GM12891 (cell line): ENCODE results near the gene EFCAB10.
"Not testable (repeated sequence)": the region's sequence is repeated elsewhere in the genome, so short reads cannot be mapped to it uniquely, and the experiment has no call there.

ENCODE experiments used
- DNase-seq: peaks from one replicate; pipeline ENCODE4 v3.0.0; 2011; ENCODE audit warnings: low spot score; ENCODE audit not compliant: insufficient read length
- FAIRE-seq: peaks from 2 replicates; lab custom pipeline; 2011; peaks lifted over from hg19 to GRCh38; lab: Jason Lieb, UNC
- PAX5 ChIP-seq: IDR thresholded peaks from 2 replicates; pipeline ENCODE4 v1.6.1; 2011; ENCODE audit warnings: low read length, moderate library complexity, mild to moderate bottlenecking; ENCODE audit not compliant: insufficient read depth, severe bottlenecking
- POLR2A ChIP-seq: IDR thresholded peaks from 2 replicates; pipeline ENCODE4 v1.6.1; 2011; ENCODE audit warnings: low read depth, low read length, control low read depth
- POLR2AphosphoS5 ChIP-seq: IDR thresholded peaks from 2 replicates; pipeline ENCODE4 v1.6.1; 2011; ENCODE audit warnings: low read depth, low read length, control low read depth
- POU2F2 ChIP-seq: IDR thresholded peaks from 2 replicates; pipeline ENCODE4 v1.6.1; 2011; ENCODE audit warnings: low read depth, mild to moderate bottlenecking, control low read depth, low read length, moderate library complexity
- SPI1 ChIP-seq: IDR thresholded peaks from 2 replicates; pipeline ENCODE4 v1.6.1; 2011; ENCODE audit warnings: low read depth, low read length, control low read depth
- TAF1 ChIP-seq: IDR thresholded peaks from 2 replicates; pipeline ENCODE4 v1.6.1; 2011; ENCODE audit warnings: low read depth, low read length, control low read depth

Gene EFCAB10

DNA sequence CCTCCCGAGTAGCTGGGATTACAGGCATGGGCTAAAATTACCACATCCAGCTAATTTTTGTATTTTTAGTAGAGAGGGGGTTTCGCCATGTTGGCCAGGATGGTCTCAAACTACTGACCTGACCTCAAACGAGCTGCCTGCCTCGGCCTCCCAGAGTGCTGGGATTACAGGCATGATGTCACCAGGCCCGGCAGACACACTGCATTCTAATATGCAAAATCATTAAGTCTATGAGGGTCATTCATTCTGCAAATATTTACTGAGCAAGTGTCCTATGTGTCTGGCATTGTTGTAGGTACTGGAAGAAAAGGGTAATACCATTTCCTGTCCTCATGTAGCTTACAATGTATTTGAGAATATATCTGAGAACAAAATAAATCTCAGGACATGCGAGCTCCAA lies 61.9 kb downstream of the EFCAB10 start:
- no peak for DNase-seq

DNA sequence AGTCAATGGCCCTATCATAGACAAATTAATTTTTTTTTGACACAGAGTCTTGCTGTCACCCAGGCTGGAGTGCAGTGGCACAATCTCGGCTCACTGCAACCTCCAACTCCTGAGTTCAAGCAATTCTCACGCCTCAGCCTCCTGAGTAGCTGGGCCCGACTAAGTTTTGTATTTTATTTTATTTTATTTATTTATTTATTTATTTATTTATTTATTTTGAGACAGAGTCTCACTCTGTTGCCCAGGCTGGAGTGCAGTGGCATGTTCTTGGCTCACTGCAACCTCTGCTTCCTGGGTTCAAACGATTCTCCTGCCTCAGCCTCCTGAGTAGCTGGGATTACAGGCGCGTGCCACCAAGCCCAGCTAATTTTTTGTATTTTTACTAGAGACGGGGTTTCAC lies 65.7 kb downstream of the EFCAB10 start:
- not testable (repeated sequence) for DNase-seq, FAIRE-seq

More for the DNA sequence above, 61.9 kb downstream of the EFCAB10 start:
- TF ChIP-seq TAF1 (no peak), POU2F2 (no peak), SPI1 (no peak), PAX5 (no peak), POLR2AphosphoS5 (no peak), POLR2A (no peak)
- FAIRE-seq: no peak
